K562 (cell line): ENCODE measurements around the gene GPR152.

Experiments used
- JUND ChIP-seq, 2 experiments: IDR thresholded peaks; 2 replicates in 1 of 2; 3 replicates in 1 of 2; pipeline ENCODE4 v1.6.1; 2011; ENCODE audit warnings: borderline replicate concordance in 2 of 2, low read depth in 2 of 2, low read length in 2 of 2, improper control_type of control experiment in 1 of 2, missing biosample characterization in 1 of 2, missing genetic modification characterization in 1 of 2, missing genetic modification reagents in 1 of 2
- KDM4B ChIP-seq, 2 experiments: fragments of 450-650 bp in 1 of 2; sonication (generic) in 1 of 2; IDR thresholded peaks; 2 replicates each; pipeline ENCODE4 v1.6.1; 2016 to 2017; ENCODE audit warnings: borderline replicate concordance in 2 of 2, antibody characterized with exemption in 1 of 2, low read depth in 1 of 2, mild to moderate bottlenecking in 1 of 2
- MTA3 ChIP-seq: fragments of 450-650 bp; formaldehyde crosslinking; IDR thresholded peaks from 2 replicates; pipeline ENCODE4 v1.6.1; 2017; ENCODE audit warnings: mild to moderate bottlenecking, borderline replicate concordance
- PHF21A ChIP-seq: fragments of 450-650 bp; IDR thresholded peaks from 2 replicates; pipeline ENCODE4 v1.6.1; 2017; ENCODE audit warnings: low read depth, borderline replicate concordance
- POLR2A ChIP-seq: fragments of 450-650 bp; conservative IDR thresholded peaks from 2 replicates; pipeline ENCODE4 v1.6.1; 2016
- RAD51 ChIP-seq: fragments of 450-650 bp; IDR thresholded peaks from 2 replicates; pipeline ENCODE4 v1.7.1; 2016; ENCODE audit warnings: low read depth, mild to moderate bottlenecking, borderline replicate concordance

DNA sequence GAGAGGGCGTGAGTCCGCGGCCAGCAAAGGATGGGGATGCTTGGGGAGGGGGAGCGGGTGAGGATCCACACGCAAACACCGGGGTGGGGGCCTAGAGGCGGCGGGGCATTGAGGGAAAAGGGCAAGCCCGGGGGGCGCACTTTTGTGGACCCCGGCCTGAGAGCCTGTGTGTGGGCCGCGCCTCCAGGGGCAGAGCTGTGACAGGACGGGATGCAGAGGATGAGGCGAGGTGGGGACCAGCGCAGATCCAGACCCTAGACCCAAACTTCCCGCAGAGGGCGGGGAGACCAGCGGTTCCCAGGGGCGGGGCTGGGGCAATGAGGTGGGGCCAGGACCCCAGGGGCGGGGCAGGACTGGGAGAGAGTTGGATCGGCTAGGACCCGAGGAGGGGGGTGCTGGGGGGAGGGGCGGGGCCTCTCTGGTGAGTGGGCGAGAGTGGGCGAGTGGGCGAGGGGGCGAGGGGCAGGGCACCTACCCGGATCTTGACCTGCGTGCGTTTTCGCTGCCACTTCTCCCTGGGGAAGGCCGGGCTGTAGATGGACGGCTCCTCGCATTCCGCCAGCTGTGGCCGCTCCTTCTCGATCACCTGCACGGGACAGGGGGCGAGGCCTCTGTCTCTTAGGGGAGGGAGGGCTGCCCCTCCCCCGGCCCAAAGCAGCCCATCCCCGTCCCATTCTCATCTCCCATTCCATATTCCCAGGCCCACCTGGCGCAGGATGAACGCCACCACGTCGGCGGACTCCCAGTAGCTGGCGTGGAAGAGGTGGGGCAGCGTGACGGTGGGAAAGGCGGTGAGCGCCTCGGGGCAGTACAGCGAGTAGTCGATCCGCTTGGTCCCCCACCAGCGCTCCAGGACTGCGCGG is 42.1 kb upstream of the GPR152 start:
- TF ChIP-seq POLR2A (no peak), KDM4B (IDR thresholded peaks at IDR 0.05; ENCODE audit: borderline replicate concordance in 2 of 2, low read depth in 1 of 2) (no peak), PHF21A (no peak), MTA3 (no peak), JUND (IDR thresholded peaks at IDR 0.05; ENCODE audit: borderline replicate concordance, low read depth, low read length) (no peak), JUND (tag; IDR thresholded peaks at IDR 0.05; ENCODE audit: borderline replicate concordance, low read depth, low read length) (no peak), RAD51 (no peak)
